MM.1S (cell line): ENCODE measurements around the gene RGS13.

ENCODE experiments used
- CTCF ChIP-seq: fragments of 300-600 bp; sonication (generic); IDR thresholded peaks from 2 replicates; pipeline ENCODE4 v1.5.1; 2016; ENCODE audit warnings: antibody characterized with exemption, low read length, mixed read lengths
- EZH2 ChIP-seq: fragments of 300-600 bp; sonication (generic); optimal IDR thresholded peaks from 2 replicates; pipeline ENCODE3; 2017; ENCODE audit warnings: low read depth, mild to moderate bottlenecking, antibody characterized with exemption, low read length, mixed read lengths
- EZH2phosphoT487 ChIP-seq: fragments of 300-600 bp; sonication (generic); IDR thresholded peaks from 2 replicates; pipeline ENCODE4 v1.6.1; 2018; ENCODE audit warnings: antibody characterized with exemption, low read length

- TF ChIP-seq CTCF, result no peak
- no peak for TF ChIP-seq EZH2
- TF ChIP-seq EZH2phosphoT487, result no peak
Measured at GRCh38 chr1:192595299-192595698, 40.6 kb upstream of the RGS13 start.
